WTC11 (cell line): ENCODE results near the gene FBLN2. TPM values are rescaled to one million over a fixed set of nuclear protein-coding genes. Genes with fewer than 3 reads are reported as not detected.

ENCODE experiments used
- ATAC-seq: fragments of 200-7000 bp; cut with Tn5 transposase; 2 replicates; pipeline ENCODE4 v1.10.0; 2021; ENCODE audit warnings: mild to moderate bottlenecking, moderate library complexity
- CTCF ChIA-PET: fragments of 300-600 bp; sonication (Branson Sonifier 250); formaldehyde crosslinking; loops from one replicate; lab custom pipeline; 2021; ENCODE audit warnings: antibody characterized with exemption; lab: Charles Lee
- POLR2A ChIA-PET: fragments of 350-600 bp; sonication (Branson Sonifier 250); formaldehyde crosslinking; loops from one replicate; lab custom pipeline; 2021; ENCODE audit warnings: antibody characterized with exemption; lab: Charles Lee
- DNase-seq: peaks from one replicate; pipeline ENCODE4 v3.0.0; 2021; ENCODE audit warnings: low spot score
- H3K27ac Mint-ChIP-seq: 2 replicates; pipeline ENCODE4 v1.8.0; 2021; ENCODE audit warnings: mixed read lengths
- H3K27me3 Mint-ChIP-seq: 2 replicates; pipeline ENCODE4 v1.8.0; 2021; ENCODE audit warnings: low read depth, mild to moderate bottlenecking, moderate library complexity, mixed read lengths
- H3K36me3 Mint-ChIP-seq: 2 replicates; pipeline ENCODE4 v1.8.0; 2021; ENCODE audit warnings: mixed read lengths
- H3K4me1 Mint-ChIP-seq: 2 replicates; pipeline ENCODE4 v1.8.0; 2022; ENCODE audit warnings: mixed read lengths
- H3K4me3 Mint-ChIP-seq: 2 replicates; pipeline ENCODE4 v1.8.0; 2021; ENCODE audit warnings: mild to moderate bottlenecking, moderate library complexity, mixed read lengths
- H3K9me3 Mint-ChIP-seq: 2 replicates; pipeline ENCODE4 v1.8.0; 2021; ENCODE audit warnings: mixed read lengths
- ATF1 ChIP-seq: sonication (generic); formaldehyde crosslinking; IDR thresholded peaks from 2 replicates; pipeline ENCODE4 v1.8.1; 2023; ENCODE audit warnings: mild to moderate bottlenecking, moderate library complexity, missing genetic modification reagents
- CREM ChIP-seq: sonication (generic); formaldehyde crosslinking; IDR thresholded peaks from 2 replicates; pipeline ENCODE4 v1.8.1; 2022; ENCODE audit warnings: mild to moderate bottlenecking, missing genetic modification reagents, moderate library complexity
- E2F4 ChIP-seq: sonication (generic); formaldehyde crosslinking; IDR thresholded peaks from 2 replicates; pipeline ENCODE4 v1.8.1; 2022; ENCODE audit warnings: low read depth, mild to moderate bottlenecking, moderate library complexity, missing genetic modification reagents, borderline replicate concordance
- FOXJ3 ChIP-seq: sonication (generic); formaldehyde crosslinking; IDR thresholded peaks from 2 replicates; pipeline ENCODE4 v1.9.0; 2021; ENCODE audit warnings: missing genetic modification reagents, mild to moderate bottlenecking, borderline replicate concordance
- GABPB1 ChIP-seq: sonication (generic); formaldehyde crosslinking; IDR thresholded peaks from 2 replicates; pipeline ENCODE4 v1.8.1; 2023; ENCODE audit warnings: mild to moderate bottlenecking, missing genetic modification reagents
- MXD4 ChIP-seq: fragments of 250-450 bp; sonication (Bioruptor Pico); IDR thresholded peaks from 2 replicates; pipeline ENCODE4 v1.8.0; 2021; ENCODE audit warnings: mild to moderate bottlenecking, moderate library complexity, borderline replicate concordance
- NFATC4 ChIP-seq: fragments of 250-450 bp; sonication (Bioruptor Pico); IDR thresholded peaks from 2 replicates; pipeline ENCODE4 v1.9.0; 2021; ENCODE audit warnings: mild to moderate bottlenecking
- NFE2L1 ChIP-seq: sonication (generic); formaldehyde crosslinking; IDR thresholded peaks from 2 replicates; pipeline ENCODE4 v1.8.1; 2023; ENCODE audit warnings: missing genetic modification reagents
- NFYB ChIP-seq: sonication (generic); formaldehyde crosslinking; conservative IDR thresholded peaks from 2 replicates; pipeline ENCODE4 v1.8.0; 2022; ENCODE audit warnings: low read depth, missing genetic modification reagents
- RELA ChIP-seq: sonication (generic); formaldehyde crosslinking; IDR thresholded peaks from 2 replicates; pipeline ENCODE4 v1.8.1; 2022; ENCODE audit warnings: missing genetic modification reagents, mild to moderate bottlenecking, borderline replicate concordance
- SMAD3 ChIP-seq: sonication (generic); formaldehyde crosslinking; IDR thresholded peaks from 2 replicates; pipeline ENCODE4 v1.8.0; 2022; ENCODE audit warnings: missing genetic modification reagents, mild to moderate bottlenecking, borderline replicate concordance
- SMAD4 ChIP-seq: sonication (generic); formaldehyde crosslinking; IDR thresholded peaks from 2 replicates; pipeline ENCODE4 v1.8.0; 2022; ENCODE audit warnings: mild to moderate bottlenecking, missing genetic modification reagents
- SOX15 ChIP-seq: fragments of 250-450 bp; sonication (Bioruptor Pico); IDR thresholded peaks from 2 replicates; pipeline ENCODE4 v1.9.0; 2021; ENCODE audit warnings: mild to moderate bottlenecking
- SP1 ChIP-seq: sonication (generic); formaldehyde crosslinking; conservative IDR thresholded peaks from 2 replicates; pipeline ENCODE4 v1.8.1; 2022; ENCODE audit warnings: missing genetic modification reagents
- TCF7 ChIP-seq: sonication (generic); formaldehyde crosslinking; IDR thresholded peaks from 2 replicates; pipeline ENCODE4 v1.8.0; 2022; ENCODE audit warnings: mild to moderate bottlenecking, low read depth, missing genetic modification reagents, moderate library complexity
- ZBTB21 ChIP-seq: sonication (generic); formaldehyde crosslinking; IDR thresholded peaks from 2 replicates; pipeline ENCODE4 v1.8.1; 2023; ENCODE audit warnings: mild to moderate bottlenecking, missing genetic modification reagents, borderline replicate concordance
- ZBTB43 ChIP-seq: sonication (generic); formaldehyde crosslinking; IDR thresholded peaks from 2 replicates; pipeline ENCODE4 v1.8.1; 2023; ENCODE audit warnings: mild to moderate bottlenecking, missing genetic modification reagents
- ZNF138 ChIP-seq: sonication (generic); formaldehyde crosslinking; conservative IDR thresholded peaks from 2 replicates; pipeline ENCODE4 v1.8.1; 2022; ENCODE audit warnings: mild to moderate bottlenecking, moderate library complexity, missing genetic modification reagents
- total RNA-seq: library from RNA; stranded (reverse); gene quantifications from 3 replicates; pipeline ENCODE4 v1.2.3, GENCODE V29; 2021
- TF ChIP-seq, protein P1 (sequence below): fragments of 250-450 bp; sonication (Bioruptor Pico); IDR thresholded peaks from 2 replicates; pipeline ENCODE4 v1.9.0; 2021; ENCODE audit warnings: mild to moderate bottlenecking
- TF ChIP-seq, protein P2 (sequence below): sonication (generic); formaldehyde crosslinking; IDR thresholded peaks from 2 replicates; pipeline ENCODE4 v1.8.0; 2022; ENCODE audit warnings: mild to moderate bottlenecking, missing genetic modification reagents
- TF ChIP-seq, protein P3 (sequence below): sonication (generic); formaldehyde crosslinking; IDR thresholded peaks from 2 replicates; pipeline ENCODE4 v1.8.0; 2023; ENCODE audit warnings: missing genetic modification reagents
- TF ChIP-seq, protein P4 (sequence below): fragments of 250-450 bp; sonication (Bioruptor Pico); IDR thresholded peaks from 2 replicates; pipeline ENCODE4 v1.9.0; 2021; ENCODE audit warnings: mild to moderate bottlenecking, borderline replicate concordance

The FBLN2 gene
- total RNA-seq, 1 experiment from 2014 or later: 20.7 TPM

DNA sequence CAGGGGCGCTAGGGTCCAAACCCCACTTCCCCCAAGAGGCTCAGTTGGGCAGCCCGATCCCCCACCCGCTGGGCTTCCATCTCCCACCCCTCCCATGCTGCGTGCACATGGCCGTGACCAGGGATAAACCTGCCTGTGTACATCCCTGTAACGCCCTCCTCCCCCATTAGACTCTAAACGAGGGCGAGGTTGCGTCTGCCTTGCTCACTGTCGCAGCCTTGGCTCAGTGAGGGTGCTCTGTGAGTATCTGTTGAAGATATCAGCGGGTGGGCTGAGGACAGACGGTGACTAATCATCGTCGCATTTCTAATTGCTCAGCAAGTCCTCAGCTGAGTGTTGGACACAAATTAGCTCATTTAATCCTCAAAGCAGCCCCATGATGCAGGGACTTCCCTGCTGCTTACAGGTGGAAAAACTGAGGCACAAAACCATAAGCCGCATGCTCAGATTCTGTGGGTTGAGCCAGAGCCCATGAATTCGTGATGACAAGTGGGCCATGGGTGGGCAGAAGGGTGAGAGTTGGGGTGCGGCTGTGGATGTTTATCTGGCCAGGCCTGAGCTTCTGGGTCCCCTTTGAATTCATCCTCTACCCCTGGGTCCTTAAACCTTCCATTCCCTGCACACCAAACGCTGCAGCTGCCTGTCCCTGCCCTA, 26.0 kb downstream of the FBLN2 start:
- H3K36me3 Mint-ChIP-seq: no peaks in the 10 kb centered on the region
- no peaks in the 10 kb centered on the region for H3K27me3 Mint-ChIP-seq
- no peaks in the 10 kb centered on the region for H3K9me3 Mint-ChIP-seq
- ChIA-PET POLR2A (no interaction called here), CTCF (interaction anchor here (0.7 to 1.9 kb wide), 5 partner anchors 12 to 73 kb away, joined by 3 to 4 read pairs (median 3); no protein-coding TSS in a partner anchor)
- TF ChIP-seq ZNF138 (no peak), FOXJ3 (CRISPR knock-in tag) (no peak), CREM (CRISPR knock-in tag) (no peak), MXD4 (CRISPR knock-in tag) (no peak), ZBTB43 (CRISPR knock-in tag) (no peak), NFE2L1 (CRISPR knock-in tag) (no peak), SMAD4 (no peak), SOX15 (CRISPR knock-in tag) (no peak), GABPB1 (no peak), ATF1 (CRISPR knock-in tag) (no peak), SP1 (CRISPR knock-in tag) (no peak), TCF7 (no peak), NFATC4 (CRISPR knock-in tag) (no peak), NFYB (CRISPR knock-in tag) (no peak)
- TF ChIP-seq, protein P1, sequence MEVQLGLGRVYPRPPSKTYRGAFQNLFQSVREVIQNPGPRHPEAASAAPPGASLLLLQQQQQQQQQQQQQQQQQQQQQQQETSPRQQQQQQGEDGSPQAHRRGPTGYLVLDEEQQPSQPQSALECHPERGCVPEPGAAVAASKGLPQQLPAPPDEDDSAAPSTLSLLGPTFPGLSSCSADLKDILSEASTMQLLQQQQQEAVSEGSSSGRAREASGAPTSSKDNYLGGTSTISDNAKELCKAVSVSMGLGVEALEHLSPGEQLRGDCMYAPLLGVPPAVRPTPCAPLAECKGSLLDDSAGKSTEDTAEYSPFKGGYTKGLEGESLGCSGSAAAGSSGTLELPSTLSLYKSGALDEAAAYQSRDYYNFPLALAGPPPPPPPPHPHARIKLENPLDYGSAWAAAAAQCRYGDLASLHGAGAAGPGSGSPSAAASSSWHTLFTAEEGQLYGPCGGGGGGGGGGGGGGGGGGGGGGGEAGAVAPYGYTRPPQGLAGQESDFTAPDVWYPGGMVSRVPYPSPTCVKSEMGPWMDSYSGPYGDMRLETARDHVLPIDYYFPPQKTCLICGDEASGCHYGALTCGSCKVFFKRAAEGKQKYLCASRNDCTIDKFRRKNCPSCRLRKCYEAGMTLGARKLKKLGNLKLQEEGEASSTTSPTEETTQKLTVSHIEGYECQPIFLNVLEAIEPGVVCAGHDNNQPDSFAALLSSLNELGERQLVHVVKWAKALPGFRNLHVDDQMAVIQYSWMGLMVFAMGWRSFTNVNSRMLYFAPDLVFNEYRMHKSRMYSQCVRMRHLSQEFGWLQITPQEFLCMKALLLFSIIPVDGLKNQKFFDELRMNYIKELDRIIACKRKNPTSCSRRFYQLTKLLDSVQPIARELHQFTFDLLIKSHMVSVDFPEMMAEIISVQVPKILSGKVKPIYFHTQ (CRISPR knock-in tag): no peak
- TF ChIP-seq, protein P2, sequence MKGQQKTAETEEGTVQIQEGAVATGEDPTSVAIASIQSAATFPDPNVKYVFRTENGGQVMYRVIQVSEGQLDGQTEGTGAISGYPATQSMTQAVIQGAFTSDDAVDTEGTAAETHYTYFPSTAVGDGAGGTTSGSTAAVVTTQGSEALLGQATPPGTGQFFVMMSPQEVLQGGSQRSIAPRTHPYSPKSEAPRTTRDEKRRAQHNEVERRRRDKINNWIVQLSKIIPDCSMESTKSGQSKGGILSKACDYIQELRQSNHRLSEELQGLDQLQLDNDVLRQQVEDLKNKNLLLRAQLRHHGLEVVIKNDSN (CRISPR knock-in tag): no peak
- TF ChIP-seq, protein P3, sequence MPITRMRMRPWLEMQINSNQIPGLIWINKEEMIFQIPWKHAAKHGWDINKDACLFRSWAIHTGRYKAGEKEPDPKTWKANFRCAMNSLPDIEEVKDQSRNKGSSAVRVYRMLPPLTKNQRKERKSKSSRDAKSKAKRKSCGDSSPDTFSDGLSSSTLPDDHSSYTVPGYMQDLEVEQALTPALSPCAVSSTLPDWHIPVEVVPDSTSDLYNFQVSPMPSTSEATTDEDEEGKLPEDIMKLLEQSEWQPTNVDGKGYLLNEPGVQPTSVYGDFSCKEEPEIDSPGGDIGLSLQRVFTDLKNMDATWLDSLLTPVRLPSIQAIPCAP (CRISPR knock-in tag): no peak
- H3K4me3 Mint-ChIP-seq: no peak overlapping the region
- ATAC-seq (no peak), DNase-seq (no peak)
- peak overlapping the region; percentile 80 for H3K27ac Mint-ChIP-seq
- H3K4me1 Mint-ChIP-seq: peaks cover 20% of the 10 kb centered on the region

GRCh38 chr3:13575459-13576061, 26.6 kb downstream of the FBLN2 start:
- POLR2A ChIA-PET: no interaction called here
- no peak for TF ChIP-seq ZBTB21 (CRISPR knock-in tag)
- TF ChIP-seq GABPB1: no peak
- TF ChIP-seq, protein P4, sequence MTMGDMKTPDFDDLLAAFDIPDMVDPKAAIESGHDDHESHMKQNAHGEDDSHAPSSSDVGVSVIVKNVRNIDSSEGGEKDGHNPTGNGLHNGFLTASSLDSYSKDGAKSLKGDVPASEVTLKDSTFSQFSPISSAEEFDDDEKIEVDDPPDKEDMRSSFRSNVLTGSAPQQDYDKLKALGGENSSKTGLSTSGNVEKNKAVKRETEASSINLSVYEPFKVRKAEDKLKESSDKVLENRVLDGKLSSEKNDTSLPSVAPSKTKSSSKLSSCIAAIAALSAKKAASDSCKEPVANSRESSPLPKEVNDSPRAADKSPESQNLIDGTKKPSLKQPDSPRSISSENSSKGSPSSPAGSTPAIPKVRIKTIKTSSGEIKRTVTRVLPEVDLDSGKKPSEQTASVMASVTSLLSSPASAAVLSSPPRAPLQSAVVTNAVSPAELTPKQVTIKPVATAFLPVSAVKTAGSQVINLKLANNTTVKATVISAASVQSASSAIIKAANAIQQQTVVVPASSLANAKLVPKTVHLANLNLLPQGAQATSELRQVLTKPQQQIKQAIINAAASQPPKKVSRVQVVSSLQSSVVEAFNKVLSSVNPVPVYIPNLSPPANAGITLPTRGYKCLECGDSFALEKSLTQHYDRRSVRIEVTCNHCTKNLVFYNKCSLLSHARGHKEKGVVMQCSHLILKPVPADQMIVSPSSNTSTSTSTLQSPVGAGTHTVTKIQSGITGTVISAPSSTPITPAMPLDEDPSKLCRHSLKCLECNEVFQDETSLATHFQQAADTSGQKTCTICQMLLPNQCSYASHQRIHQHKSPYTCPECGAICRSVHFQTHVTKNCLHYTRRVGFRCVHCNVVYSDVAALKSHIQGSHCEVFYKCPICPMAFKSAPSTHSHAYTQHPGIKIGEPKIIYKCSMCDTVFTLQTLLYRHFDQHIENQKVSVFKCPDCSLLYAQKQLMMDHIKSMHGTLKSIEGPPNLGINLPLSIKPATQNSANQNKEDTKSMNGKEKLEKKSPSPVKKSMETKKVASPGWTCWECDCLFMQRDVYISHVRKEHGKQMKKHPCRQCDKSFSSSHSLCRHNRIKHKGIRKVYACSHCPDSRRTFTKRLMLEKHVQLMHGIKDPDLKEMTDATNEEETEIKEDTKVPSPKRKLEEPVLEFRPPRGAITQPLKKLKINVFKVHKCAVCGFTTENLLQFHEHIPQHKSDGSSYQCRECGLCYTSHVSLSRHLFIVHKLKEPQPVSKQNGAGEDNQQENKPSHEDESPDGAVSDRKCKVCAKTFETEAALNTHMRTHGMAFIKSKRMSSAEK: no peak
- no peak for TF ChIP-seq RELA
- no peak for TF ChIP-seq E2F4 (CRISPR knock-in tag)
- TF ChIP-seq SMAD3 (CRISPR knock-in tag): no peak

More at GRCh38 chr3:13575459-13576061, 26.6 kb downstream of the FBLN2 start:
- CTCF ChIA-PET: interaction anchor here (0.7 to 2.1 kb wide), 6 partner anchors 11 to 73 kb away, joined by 3 to 6 read pairs (median 3); no protein-coding TSS in a partner anchor
- Mint-ChIP-seq H3K9me3 (no peaks in the 10 kb centered on the region), H3K36me3 (no peaks in the 10 kb centered on the region), H3K27ac (peak overlapping the region; percentile 70), H3K4me1 (peaks cover 20% of the 10 kb centered on the region), H3K4me3 (no peak overlapping the region), H3K27me3 (no peaks in the 10 kb centered on the region)
- DNase-seq: no peak
- no peak for ATAC-seq
